Upper lobe of right lung (tissue), 1 donor: ENCODE data around the gene ADPRHL1. TPM values are rescaled to one million over a fixed set of nuclear protein-coding genes. Genes with fewer than 3 reads are reported as not detected.

Source experiments
- ATAC-seq: fragments of 200-7000 bp; cut with Tn5 transposase; one replicate; pipeline ENCODE4 v1.9.1; 2020; ENCODE audit warnings: mild to moderate bottlenecking, moderate library complexity
- DNase-seq: peaks from one replicate; pipeline ENCODE4 v3.0.0-alpha.2; 2020
- H3K27ac ChIP-seq: fragments of 200-600 bp; one replicate; pipeline ENCODE4 v1.8.0; 2022
- H3K27me3 ChIP-seq: fragments of 200-600 bp; one replicate; pipeline ENCODE4 v1.8.0; 2022; ENCODE audit warnings: mild to moderate bottlenecking
- H3K36me3 ChIP-seq: fragments of 200-600 bp; one replicate; pipeline ENCODE4 v1.8.0; 2022
- H3K4me1 ChIP-seq: fragments of 200-600 bp; one replicate; pipeline ENCODE4 v1.8.0; 2022
- H3K4me3 ChIP-seq: fragments of 200-600 bp; one replicate; pipeline ENCODE4 v1.8.0; 2022; ENCODE audit warnings: mild to moderate bottlenecking
- H3K9me3 ChIP-seq: fragments of 200-600 bp; one replicate; pipeline ENCODE4 v1.8.0; 2022
- CTCF ChIP-seq: fragments of 200-600 bp; IDR thresholded peaks from one replicate; pipeline ENCODE4 v1.8.0; 2022; ENCODE audit warnings: antibody characterized with exemption
- intact Hi-C: fragments of 100-400 bp; cut with DNase I; formaldehyde crosslinking; loops from one replicate; pipeline ENCODE4 v1.11.0; 2022
- long read RNA-seq: library from polyadenylated mRNA; unstranded; transcript quantifications from one replicate; pipeline ENCODE4 v2.0.0, GENCODE V29; 2021
- total RNA-seq: library from RNA; stranded (reverse); fragmentation: NEBNext Ultra II Directional; extraction: Animal tissue kit (Norgen Biotek cat#: 25700); gene quantifications from one replicate; pipeline ENCODE4 v1.2.1, GENCODE V29; 2021
- donor health status: DM: no; HTN: yes; CAD: no; lungs with severe emphysema.

The ADPRHL1 gene
- 1.9 TPM for total RNA-seq
- long read RNA-seq, partial matches to known transcripts, result 0 of 4 reads
- long read RNA-seq, other reads (novel, unspliced or antisense), result 2 of 4 reads

GRCh38 chr13:113452942-113453901 lies at the start of gene ADPRHL1:
Gene ADPRHL1, minus strand, starts transcription at chr13:113453488. Its CDS starts 51 bp downstream, at chr13:113453437.
- Histone ChIP-seq H3K9me3 (no peaks in the 10 kb centered on the region), H3K36me3 (peaks cover 32% of the 10 kb centered on the region), H3K27ac (no peak within 1 kb of the TSS), H3K4me3 (no peak within 1 kb of the TSS), H3K4me1 (no peaks in the 10 kb centered on the region), H3K27me3 (no peaks in the 10 kb centered on the region)
- DNase-seq, result peak; percentile 55
- TF ChIP-seq CTCF, result no peak
- intact Hi-C loops, result no loop called here
- no peak for ATAC-seq

- TF ChIP-seq CTCF, result no peak
- Histone ChIP-seq H3K9me3 (no peaks in the 10 kb centered on the region), H3K4me3 (no peak overlapping the region), H3K27ac (no peak overlapping the region), H3K27me3 (no peaks in the 10 kb centered on the region), H3K36me3 (peaks cover 75% of the 10 kb centered on the region), H3K4me1 (no peaks in the 10 kb centered on the region)
- ATAC-seq (no peak), DNase-seq (no peak)
- intact Hi-C loops, result no loop called here
Measured at GRCh38 chr13:113502686-113503085, 49.4 kb upstream of the ADPRHL1 start.

GRCh38 chr13:113500530-113501265 lies 47.4 kb upstream of the ADPRHL1 start:
- peaks cover 90% of the 10 kb centered on the region for H3K36me3 ChIP-seq
- no peaks in the 10 kb centered on the region for H3K9me3 ChIP-seq
- no peak for TF ChIP-seq CTCF
- H3K27ac ChIP-seq, result no peak overlapping the region
- no peak overlapping the region for H3K4me3 ChIP-seq
- DNase-seq, result no peak
- no peak for ATAC-seq
- no peaks in the 10 kb centered on the region for H3K4me1 ChIP-seq
- intact Hi-C loops, result no loop called here
- H3K27me3 ChIP-seq, result no peaks in the 10 kb centered on the region

- H3K36me3 ChIP-seq, result peaks cover 92% of the 10 kb centered on the region
- H3K4me1 ChIP-seq, result no peaks in the 10 kb centered on the region
- ATAC-seq (no peak), DNase-seq (no peak)
- no peak overlapping the region for H3K27ac ChIP-seq
- H3K9me3 ChIP-seq, result no peaks in the 10 kb centered on the region
- no peak for TF ChIP-seq CTCF
- intact Hi-C loops, result no loop called here
- no peak overlapping the region for H3K4me3 ChIP-seq
- H3K27me3 ChIP-seq, result no peaks in the 10 kb centered on the region
Measured at GRCh38 chr13:113499936-113500335, 46.6 kb upstream of the ADPRHL1 start.

- Histone ChIP-seq H3K9me3 (no peaks in the 10 kb centered on the region), H3K36me3 (peaks cover 84% of the 10 kb centered on the region), H3K4me3 (no peak overlapping the region), H3K27ac (no peak overlapping the region), H3K4me1 (peaks cover 2% of the 10 kb centered on the region), H3K27me3 (no peaks in the 10 kb centered on the region)
- DNase-seq (no peak), ATAC-seq (no peak)
- intact Hi-C loops, result no loop called here
- no peak for TF ChIP-seq CTCF
Measured at GRCh38 chr13:113498905-113499304, 45.6 kb upstream of the ADPRHL1 start.
